ENCODE data around the gene BPIFB6. TPM values are rescaled to one million over a fixed set of nuclear protein-coding genes. Genes with fewer than 3 reads are reported as not detected.

The BPIFB6 gene
- total RNA-seq, 1 experiment from 2014 or later, result not detected

DNA sequence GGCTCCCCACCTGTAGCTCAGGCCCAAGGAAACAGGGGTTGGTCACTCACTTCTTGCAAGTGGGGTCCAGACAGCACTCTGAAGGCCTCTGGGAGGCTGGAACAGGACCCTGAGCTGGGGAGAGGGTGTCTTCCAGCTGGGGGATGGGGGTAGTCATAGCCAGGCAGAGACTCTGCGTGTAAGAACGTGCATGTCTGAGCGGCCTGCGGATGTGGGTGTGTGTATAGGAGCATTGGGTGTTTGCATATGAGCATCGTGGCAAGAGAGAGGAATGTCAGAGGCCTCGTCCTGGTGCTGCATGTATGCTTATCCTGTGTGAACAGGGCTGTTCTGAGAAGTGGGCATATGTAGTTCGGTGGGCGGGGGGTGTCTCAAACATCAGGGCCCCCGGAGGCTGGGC is 34.3 kb downstream of the BPIFB6 start:
- Histone ChIP-seq H3K9me3 (ENCODE audit: low read length) (no peaks in the 10 kb centered on the region), H3K79me2 (ENCODE audit: low read length) (no peaks in the 10 kb centered on the region), H3K27me3 (ENCODE audit: low read length) (no peaks in the 10 kb centered on the region), H2AFZ (ENCODE audit: low read length) (no peak overlapping the region), H3K4me1 (ENCODE audit: low read length) (no peaks in the 10 kb centered on the region), H3K9me2 (replicated peaks; ENCODE audit: insufficient read depth, low read length) (no peaks in the 10 kb centered on the region), H3K36me3 (ENCODE audit: insufficient read depth, low read length) (no peaks in the 10 kb centered on the region), H3K4me3 (ENCODE audit: low read length) (no peak overlapping the region), H4K20me1 (ENCODE audit: insufficient read depth, low read depth, low read length) (no peaks in the 10 kb centered on the region), H3K9ac (ENCODE audit: low read length) (no peak overlapping the region), H3K27ac (ENCODE audit: low read length) (no peak overlapping the region), H3K4me2 (ENCODE audit: low read depth, low read length, poor library complexity, severe bottlenecking) (no peak overlapping the region)
- no peak for DNase-seq

DNA sequence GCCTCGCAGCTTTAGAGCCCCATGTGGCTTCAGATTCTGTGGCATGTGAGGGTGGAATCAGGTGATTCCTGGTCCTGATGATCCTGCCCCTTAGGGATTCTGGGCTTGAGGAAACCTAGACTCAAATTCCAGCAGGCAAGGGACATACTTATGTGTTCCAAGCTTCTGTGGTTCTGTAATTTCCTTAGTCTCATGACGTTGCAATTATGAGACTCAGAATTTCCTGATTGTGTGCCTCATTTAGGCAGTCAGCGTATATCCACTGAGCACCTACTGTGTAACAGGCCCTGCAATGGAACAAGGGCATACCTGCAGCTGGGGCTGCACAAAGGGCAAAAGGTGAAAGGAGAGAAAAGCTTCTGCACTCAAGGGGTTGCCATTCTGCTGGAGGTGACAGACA is 36.4 kb downstream of the BPIFB6 start:
- H3K27me3 ChIP-seq (ENCODE audit: low read length), result no peaks in the 10 kb centered on the region
- no peak overlapping the region for H3K4me2 ChIP-seq (ENCODE audit: low read depth, low read length, poor library complexity, severe bottlenecking)
- no peak overlapping the region for H2AFZ ChIP-seq (ENCODE audit: low read length)
- no peaks in the 10 kb centered on the region for H3K36me3 ChIP-seq (ENCODE audit: insufficient read depth, low read length)
- no peaks in the 10 kb centered on the region for H3K4me1 ChIP-seq (ENCODE audit: low read length)
- no peaks in the 10 kb centered on the region for H3K9me3 ChIP-seq (ENCODE audit: low read length)
- no peak overlapping the region for H3K9ac ChIP-seq (ENCODE audit: low read length)
- H3K27ac ChIP-seq (ENCODE audit: low read length), result no peak overlapping the region
- no peaks in the 10 kb centered on the region for H3K9me2 ChIP-seq (replicated peaks; ENCODE audit: insufficient read depth, low read length)
- no peaks in the 10 kb centered on the region for H4K20me1 ChIP-seq (ENCODE audit: insufficient read depth, low read depth, low read length)
- no peak for DNase-seq
- no peak overlapping the region for H3K4me3 ChIP-seq (ENCODE audit: low read length)
- H3K79me2 ChIP-seq (ENCODE audit: low read length), result no peaks in the 10 kb centered on the region

DNA sequence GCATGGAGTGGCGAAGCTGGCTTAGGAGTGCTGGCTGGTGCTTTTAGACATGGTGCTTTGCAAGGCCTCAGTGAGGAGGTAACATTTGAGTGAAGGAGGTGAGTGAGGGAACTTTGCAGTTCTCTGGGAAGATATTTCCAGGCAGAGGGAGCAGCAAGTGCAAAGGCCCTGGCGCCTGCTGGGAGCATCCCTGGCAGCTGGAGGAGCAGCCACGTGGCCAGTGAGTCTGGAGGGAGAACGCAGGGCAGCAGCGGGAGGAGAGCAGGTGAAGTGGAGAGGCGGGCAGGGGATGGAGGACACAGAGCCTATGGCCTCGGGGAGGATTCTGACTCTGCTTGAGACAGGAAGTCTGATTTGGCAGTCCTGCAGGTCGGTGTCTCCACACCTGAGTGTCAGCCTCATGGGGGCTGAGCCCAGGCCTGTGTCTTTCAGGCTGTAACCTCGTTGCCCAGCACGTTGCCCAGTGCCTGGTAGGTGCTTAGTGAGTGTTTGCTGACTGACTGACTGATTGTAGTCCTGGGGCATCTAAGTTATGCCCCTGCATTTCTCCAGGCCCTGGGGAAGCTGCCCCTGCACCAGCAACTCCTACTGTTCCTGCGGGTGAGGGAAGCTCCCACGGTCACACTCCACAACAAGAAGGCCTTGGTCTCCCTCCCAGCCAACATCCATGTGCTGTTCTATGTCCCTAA is 36.9 kb downstream of the BPIFB6 start:
- Histone ChIP-seq H2AFZ (ENCODE audit: low read length) (no peak overlapping the region), H3K9ac (ENCODE audit: low read length) (no peak overlapping the region), H4K20me1 (ENCODE audit: insufficient read depth, low read depth, low read length) (no peaks in the 10 kb centered on the region)

DNA sequence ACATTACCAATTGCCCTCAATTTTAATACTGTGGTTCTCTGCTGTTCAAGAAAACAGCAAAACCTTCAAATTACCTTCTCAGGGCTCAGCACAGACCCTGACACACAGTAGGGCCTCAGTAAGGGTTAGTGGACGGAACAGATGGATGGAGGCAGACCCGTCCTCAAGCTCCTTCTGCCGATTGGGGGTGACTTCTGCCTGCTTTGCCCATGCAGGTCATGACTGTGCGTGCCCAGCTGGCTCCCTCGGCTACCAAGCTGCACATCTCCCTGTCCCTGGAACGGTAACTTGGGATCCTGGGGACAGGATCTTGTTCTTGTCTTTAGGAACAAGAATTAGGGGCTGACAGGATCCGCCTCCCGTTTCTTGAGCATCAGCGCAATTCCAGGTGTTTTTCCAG is 38.2 kb downstream of the BPIFB6 start:
- DNase-seq, result no peak
- H3K4me3 ChIP-seq (ENCODE audit: low read length), result no peak overlapping the region
- H3K4me2 ChIP-seq (ENCODE audit: low read depth, low read length, poor library complexity, severe bottlenecking), result no peak overlapping the region
- H2AFZ ChIP-seq (ENCODE audit: low read length), result no peak overlapping the region
- no peaks in the 10 kb centered on the region for H3K36me3 ChIP-seq (ENCODE audit: insufficient read depth, low read length)
- H3K27ac ChIP-seq (ENCODE audit: low read length), result no peak overlapping the region
- H3K4me1 ChIP-seq (ENCODE audit: low read length), result no peaks in the 10 kb centered on the region
- 0 out of 2 replicates have a peak, but pooled peaks cover 5% of the 10 kb centered on the region for H4K20me1 ChIP-seq (ENCODE audit: insufficient read depth, low read depth, low read length)
- H3K9me2 ChIP-seq (replicated peaks; ENCODE audit: insufficient read depth, low read length), result no peaks in the 10 kb centered on the region
- H3K27me3 ChIP-seq (ENCODE audit: low read length), result no peaks in the 10 kb centered on the region
- H3K9me3 ChIP-seq (ENCODE audit: low read length), result no peaks in the 10 kb centered on the region
- H3K79me2 ChIP-seq (ENCODE audit: low read length), result no peaks in the 10 kb centered on the region
- H3K9ac ChIP-seq (ENCODE audit: low read length), result no peak overlapping the region

More for the DNA sequence above, 36.9 kb downstream of the BPIFB6 start:
- no peaks in the 10 kb centered on the region for H3K9me3 ChIP-seq (ENCODE audit: low read length)
- DNase-seq, result no peak
- H3K79me2 ChIP-seq (ENCODE audit: low read length), result no peaks in the 10 kb centered on the region
- no peaks in the 10 kb centered on the region for H3K9me2 ChIP-seq (replicated peaks; ENCODE audit: insufficient read depth, low read length)
- no peaks in the 10 kb centered on the region for H3K4me1 ChIP-seq (ENCODE audit: low read length)
- no peak overlapping the region for H3K27ac ChIP-seq (ENCODE audit: low read length)
- no peak overlapping the region for H3K4me2 ChIP-seq (ENCODE audit: low read depth, low read length, poor library complexity, severe bottlenecking)
- H3K27me3 ChIP-seq (ENCODE audit: low read length), result no peaks in the 10 kb centered on the region
- H3K36me3 ChIP-seq (ENCODE audit: insufficient read depth, low read length), result no peaks in the 10 kb centered on the region
- H3K4me3 ChIP-seq (ENCODE audit: low read length), result no peak overlapping the region

DNA sequence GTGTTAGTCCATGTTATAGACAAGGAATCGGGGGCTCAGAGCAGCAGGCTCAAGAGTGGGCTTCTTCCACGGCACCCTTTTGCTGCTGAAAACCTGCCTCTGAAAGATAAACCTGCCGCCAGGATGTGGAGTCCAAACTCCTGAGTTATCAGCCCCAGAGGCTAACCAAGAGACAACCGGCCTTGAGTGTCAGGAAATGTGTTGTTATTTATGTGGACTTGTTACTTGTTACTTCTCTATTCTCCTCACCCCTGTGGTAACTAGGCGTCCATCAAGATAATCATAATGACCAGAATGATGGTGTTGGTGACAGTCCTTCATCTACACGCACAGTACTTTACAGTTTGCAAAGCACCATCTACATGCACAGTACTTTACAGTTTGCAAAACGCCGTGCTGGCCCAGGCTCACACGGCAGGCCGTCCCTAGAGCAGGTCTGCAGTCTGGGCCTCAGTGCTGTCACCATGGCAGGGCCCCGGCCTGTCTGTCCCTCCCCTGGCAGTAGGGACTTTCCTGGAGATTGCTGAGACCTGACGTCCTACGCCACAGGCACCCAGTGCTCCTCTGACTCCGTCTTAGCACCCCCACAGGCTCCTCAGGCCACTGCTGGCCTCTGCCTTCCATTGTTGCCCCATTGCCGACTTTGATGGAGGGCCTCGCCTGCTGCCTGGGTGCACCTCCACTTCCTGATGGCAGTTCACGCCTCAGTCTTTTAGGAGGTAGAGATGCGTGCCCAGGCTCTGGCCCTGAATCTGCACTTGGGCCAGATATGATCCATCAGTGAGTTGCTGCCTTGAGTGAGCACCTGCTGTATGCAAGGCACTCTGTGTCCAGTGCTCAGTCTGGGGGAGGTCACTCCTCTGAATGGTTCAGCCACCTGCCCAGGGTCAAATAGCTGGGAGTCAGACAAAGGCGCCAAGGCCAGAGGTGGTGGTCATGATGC is 38.9 kb downstream of the BPIFB6 start:
- no peak for DNase-seq
- no peak overlapping the region for H3K27ac ChIP-seq (ENCODE audit: low read length)
- no peak overlapping the region for H3K4me3 ChIP-seq (ENCODE audit: low read length)
- no peak overlapping the region for H3K9ac ChIP-seq (ENCODE audit: low read length)
- no peaks in the 10 kb centered on the region for H3K9me2 ChIP-seq (replicated peaks; ENCODE audit: insufficient read depth, low read length)
- H3K9me3 ChIP-seq (ENCODE audit: low read length), result no peaks in the 10 kb centered on the region
- H2AFZ ChIP-seq (ENCODE audit: low read length), result no peak overlapping the region
- no peaks in the 10 kb centered on the region for H3K36me3 ChIP-seq (ENCODE audit: insufficient read depth, low read length)
- no peaks in the 10 kb centered on the region for H3K79me2 ChIP-seq (ENCODE audit: low read length)
- no peak overlapping the region for H3K4me2 ChIP-seq (ENCODE audit: low read depth, low read length, poor library complexity, severe bottlenecking)
- H3K27me3 ChIP-seq (ENCODE audit: low read length), result no peaks in the 10 kb centered on the region
- no peaks in the 10 kb centered on the region for H3K4me1 ChIP-seq (ENCODE audit: low read length)
- H4K20me1 ChIP-seq (ENCODE audit: insufficient read depth, low read depth, low read length), result 0 out of 2 replicates have a peak, but pooled peaks cover 5% of the 10 kb centered on the region

DNA sequence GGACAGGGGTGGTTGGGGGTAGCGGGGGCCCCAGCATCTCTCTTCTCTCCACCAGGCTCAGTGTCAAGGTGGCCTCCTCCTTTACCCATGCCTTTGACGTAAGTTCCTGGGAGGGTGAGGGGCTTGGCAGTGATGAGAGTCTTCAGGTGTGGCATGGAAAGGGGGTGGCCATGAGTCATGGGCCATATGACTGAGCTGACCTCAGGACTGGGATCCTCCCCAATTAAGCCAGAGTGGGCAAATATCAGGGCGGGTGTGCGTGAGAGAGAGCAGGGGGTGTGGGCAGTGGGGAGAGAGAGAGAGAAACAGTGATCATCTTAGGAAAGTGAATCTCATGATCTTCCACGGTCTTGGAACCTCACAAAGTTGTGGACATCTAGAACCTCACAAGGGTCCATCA is 39.8 kb downstream of the BPIFB6 start:
- Histone ChIP-seq H2AFZ (ENCODE audit: low read length) (no peak overlapping the region), H3K27me3 (ENCODE audit: low read length) (no peaks in the 10 kb centered on the region), H3K4me1 (ENCODE audit: low read length) (no peaks in the 10 kb centered on the region), H3K4me3 (ENCODE audit: low read length) (no peak overlapping the region), H4K20me1 (ENCODE audit: insufficient read depth, low read depth, low read length) (0 out of 2 replicates have a peak, but pooled peaks cover 5% of the 10 kb centered on the region), H3K27ac (ENCODE audit: low read length) (no peak overlapping the region), H3K4me2 (ENCODE audit: low read depth, low read length, poor library complexity, severe bottlenecking) (no peak overlapping the region), H3K79me2 (ENCODE audit: low read length) (no peaks in the 10 kb centered on the region), H3K36me3 (ENCODE audit: insufficient read depth, low read length) (no peaks in the 10 kb centered on the region), H3K9me3 (ENCODE audit: low read length) (no peaks in the 10 kb centered on the region), H3K9me2 (replicated peaks; ENCODE audit: insufficient read depth, low read length) (no peaks in the 10 kb centered on the region), H3K9ac (ENCODE audit: low read length) (no peak overlapping the region)
- no peak for DNase-seq

DNA sequence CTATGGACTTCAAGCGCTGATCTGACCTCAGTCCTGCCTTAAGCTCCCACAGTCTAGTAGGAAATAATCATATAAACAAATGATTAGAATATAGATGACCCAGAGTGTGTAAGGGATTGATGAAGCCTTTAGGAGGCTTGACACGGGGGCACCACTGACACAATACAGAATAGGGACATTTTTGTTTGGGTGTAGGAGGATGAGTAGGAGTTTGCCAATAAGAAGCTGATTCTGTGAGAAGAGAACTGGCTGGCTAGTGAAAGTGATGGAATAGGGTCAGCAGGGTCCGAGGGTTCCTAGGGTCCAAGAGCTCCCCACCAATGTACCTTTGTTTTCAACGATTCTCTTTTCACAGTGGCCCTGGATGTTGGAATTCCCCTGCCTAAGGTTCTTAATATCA is 40.9 kb downstream of the BPIFB6 start:
- Histone ChIP-seq H3K27ac (ENCODE audit: low read length) (no peak overlapping the region), H3K27me3 (ENCODE audit: low read length) (no peaks in the 10 kb centered on the region), H3K4me2 (ENCODE audit: low read depth, low read length, poor library complexity, severe bottlenecking) (no peak overlapping the region), H3K79me2 (ENCODE audit: low read length) (no peaks in the 10 kb centered on the region), H3K9me3 (ENCODE audit: low read length) (no peaks in the 10 kb centered on the region), H3K9ac (ENCODE audit: low read length) (no peak overlapping the region), H3K9me2 (replicated peaks; ENCODE audit: insufficient read depth, low read length) (no peaks in the 10 kb centered on the region), H3K4me1 (ENCODE audit: low read length) (no peaks in the 10 kb centered on the region), H3K4me3 (ENCODE audit: low read length) (no peak overlapping the region), H4K20me1 (ENCODE audit: insufficient read depth, low read depth, low read length) (0 out of 2 replicates have a peak, but pooled peaks cover 5% of the 10 kb centered on the region), H3K36me3 (ENCODE audit: insufficient read depth, low read length) (no peaks in the 10 kb centered on the region), H2AFZ (ENCODE audit: low read length) (no peak overlapping the region)
- no peak for DNase-seq

DNA sequence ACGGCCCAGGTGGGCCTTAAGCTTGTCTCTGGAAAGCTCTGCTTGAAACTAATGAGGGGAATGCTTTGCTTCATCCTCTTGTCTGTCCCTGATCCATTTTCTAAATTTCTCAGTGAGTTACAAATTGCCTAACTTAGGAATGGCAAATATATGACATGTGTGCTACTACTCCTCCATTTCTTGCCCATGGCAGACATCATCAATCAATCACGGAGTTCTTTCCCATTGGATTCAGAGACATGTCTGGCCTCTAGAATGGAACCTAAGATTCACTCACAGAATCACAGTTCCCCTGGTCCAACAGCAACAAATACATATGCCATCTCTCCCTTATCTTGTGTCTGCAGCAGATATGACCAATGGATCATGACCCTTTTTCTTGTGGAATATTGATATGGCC is 41.4 kb downstream of the BPIFB6 start:
- Histone ChIP-seq H3K36me3 (ENCODE audit: insufficient read depth, low read length) (no peaks in the 10 kb centered on the region), H3K9me3 (ENCODE audit: low read length) (no peaks in the 10 kb centered on the region), H4K20me1 (ENCODE audit: insufficient read depth, low read depth, low read length) (0 out of 2 replicates have a peak, but pooled peaks cover 5% of the 10 kb centered on the region), H2AFZ (ENCODE audit: low read length) (no peak overlapping the region), H3K79me2 (ENCODE audit: low read length) (no peaks in the 10 kb centered on the region), H3K4me2 (ENCODE audit: low read depth, low read length, poor library complexity, severe bottlenecking) (no peak overlapping the region), H3K27me3 (ENCODE audit: low read length) (no peaks in the 10 kb centered on the region), H3K9ac (ENCODE audit: low read length) (no peak overlapping the region), H3K4me3 (ENCODE audit: low read length) (no peak overlapping the region), H3K4me1 (ENCODE audit: low read length) (no peaks in the 10 kb centered on the region), H3K9me2 (replicated peaks; ENCODE audit: insufficient read depth, low read length) (no peaks in the 10 kb centered on the region), H3K27ac (ENCODE audit: low read length) (no peak overlapping the region)
- no peak for DNase-seq

Measured in Karpas-422 (cell line).